Muscle of leg (tissue), 11 donors: ENCODE data around the gene ZNF169. TPM values are rescaled to one million over a fixed set of nuclear protein-coding genes. Genes with fewer than 3 reads are reported as not detected.
"Not testable (repeated sequence)": the region's sequence is repeated elsewhere in the genome, so short reads cannot be mapped to it uniquely, and the experiment has no call there.

Source experiments
- DNase-seq: peaks from one replicate; pipeline ENCODE4 v3.0.0; 2013
- H3K27ac ChIP-seq: one replicate; pipeline ENCODE4 v1.5.1; 2013; ENCODE audit warnings: mild to moderate bottlenecking, low read length, control low read depth
- H3K27me3 ChIP-seq: one replicate; pipeline ENCODE4 v1.6.1; 2013; ENCODE audit warnings: low read length; ENCODE audit not compliant: control insufficient read depth, insufficient read depth
- H3K36me3 ChIP-seq: one replicate; pipeline ENCODE4 v1.6.1; 2013; ENCODE audit warnings: low read length; ENCODE audit not compliant: control insufficient read depth, insufficient read depth
- H3K4me1 ChIP-seq: one replicate; pipeline ENCODE4 v1.6.1; 2013; ENCODE audit warnings: low read length; ENCODE audit not compliant: control insufficient read depth, insufficient read depth
- H3K4me3 ChIP-seq: one replicate; pipeline ENCODE4 v1.5.1; 2013; ENCODE audit warnings: low read length, control low read depth
- H3K9me3 ChIP-seq: replicated peaks from 2 replicates; pipeline ENCODE4 v1.6.1; 2013; ENCODE audit warnings: low read depth, low read length; ENCODE audit not compliant: control insufficient read depth
- WGBS: methylation state at CpG from one replicate; pipeline ENCODE4 v1.1.5; 2013; ENCODE audit warnings: missing lambda C conversion rate; ENCODE audit not compliant: insufficient coverage; 5-methylcytosine and 5-hydroxymethylcytosine counted together
- polyA plus RNA-seq, 8 donors: library from polyadenylated mRNA; unstranded; fragments of 120-200 nt; gene quantifications; one replicate each; pipeline versions ENCODE4 v1.2.1 to v1.2.3, GENCODE V29; 2013; ENCODE audit warnings: inconsistent platforms in 1 of 8, low replicate concordance in 1 of 8; ENCODE audit not compliant: insufficient read length in 8 of 8, insufficient read depth in 1 of 8
- total RNA-seq: library from RNA; stranded (reverse); fragments of 120-200 nt; gene quantifications from one replicate; pipeline ENCODE4 v1.2.4, GENCODE V29; 2013

ZNF169 gene
- total and polyA plus RNA-seq, 9 donors = 2.7 to 4.8 (median 3.6) TPM

DNA sequence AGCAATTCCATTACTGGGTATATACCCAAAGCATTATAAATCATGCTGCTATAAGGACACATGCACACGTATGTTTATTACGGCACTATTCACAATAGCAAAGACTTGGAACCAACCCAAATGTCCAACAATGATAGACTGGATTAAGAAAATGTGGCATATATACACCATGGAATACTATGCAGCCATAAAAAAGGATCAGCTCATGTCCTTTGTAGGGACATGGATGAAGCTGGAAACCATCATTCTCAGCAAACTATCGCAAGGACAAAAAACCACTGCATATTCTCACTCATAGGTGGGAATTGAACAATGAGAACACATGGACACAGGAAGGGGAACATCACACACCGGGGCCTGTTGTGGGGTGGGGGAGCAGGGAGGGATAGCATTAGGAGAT, 18.0 kb upstream of the ZNF169 start:
- H3K4me3 ChIP-seq, H3K27ac ChIP-seq, H3K27me3 ChIP-seq, DNase-seq, H3K4me1 ChIP-seq, H3K36me3 ChIP-seq, H3K9me3 ChIP-seq: not testable (repeated sequence)
- no CpG with 5 or more reads among the region's 4 CpGs for WGBS

GRCh38 chr9:94245651-94246050, 13.4 kb upstream of the ZNF169 start:
- Histone ChIP-seq H3K27ac (no peak overlapping the region), H3K9me3 (no peaks in the 10 kb centered on the region), H3K36me3 (no peaks in the 10 kb centered on the region), H3K4me1 (no peaks in the 10 kb centered on the region), H3K27me3 (no peaks in the 10 kb centered on the region), H3K4me3 (no peak overlapping the region)
- DNase-seq = no peak
- WGBS = no CpG with 5 or more reads among the region's 2 CpGs

- Histone ChIP-seq H3K27ac (no peak overlapping the region), H3K36me3 (no peaks in the 10 kb centered on the region), H3K9me3 (no peaks in the 10 kb centered on the region), H3K4me1 (no peaks in the 10 kb centered on the region), H3K27me3 (no peaks in the 10 kb centered on the region), H3K4me3 (no peak overlapping the region)
- WGBS = no CpG with 5 or more reads among the region's 4 CpGs
- no peak for DNase-seq
These were observed 8.6 kb upstream of the ZNF169 start for GRCh38 chr9:94250456-94250855.

DNA sequence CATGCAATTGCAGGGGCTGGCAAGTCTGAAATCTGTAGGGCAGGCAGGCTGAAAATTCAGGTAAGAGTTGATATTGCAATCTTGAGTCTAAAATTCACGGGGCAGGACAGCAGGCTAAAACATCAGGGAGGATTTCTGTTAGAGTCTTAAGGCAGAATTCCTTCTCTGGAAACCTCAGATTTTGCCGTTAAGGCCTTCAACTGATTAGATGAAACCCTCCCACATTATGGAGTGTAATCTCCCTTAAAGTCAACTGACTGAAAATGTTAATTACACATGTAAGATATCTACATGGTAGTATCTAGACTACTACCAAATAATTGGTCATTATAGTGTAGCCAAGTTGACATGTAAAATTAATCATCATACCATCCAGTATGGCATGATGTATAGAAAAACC, 3.1 kb upstream of the ZNF169 start:
- no peak for DNase-seq
- Histone ChIP-seq H3K9me3 (no peaks in the 10 kb centered on the region), H3K27me3 (no peaks in the 10 kb centered on the region), H3K27ac (no peak overlapping the region), H3K4me1 (peaks cover 3% of the 10 kb centered on the region), H3K4me3 (no peak overlapping the region), H3K36me3 (no peaks in the 10 kb centered on the region)
- 43% methylated on average over 1 of the region's 2 CpGs for WGBS

DNA sequence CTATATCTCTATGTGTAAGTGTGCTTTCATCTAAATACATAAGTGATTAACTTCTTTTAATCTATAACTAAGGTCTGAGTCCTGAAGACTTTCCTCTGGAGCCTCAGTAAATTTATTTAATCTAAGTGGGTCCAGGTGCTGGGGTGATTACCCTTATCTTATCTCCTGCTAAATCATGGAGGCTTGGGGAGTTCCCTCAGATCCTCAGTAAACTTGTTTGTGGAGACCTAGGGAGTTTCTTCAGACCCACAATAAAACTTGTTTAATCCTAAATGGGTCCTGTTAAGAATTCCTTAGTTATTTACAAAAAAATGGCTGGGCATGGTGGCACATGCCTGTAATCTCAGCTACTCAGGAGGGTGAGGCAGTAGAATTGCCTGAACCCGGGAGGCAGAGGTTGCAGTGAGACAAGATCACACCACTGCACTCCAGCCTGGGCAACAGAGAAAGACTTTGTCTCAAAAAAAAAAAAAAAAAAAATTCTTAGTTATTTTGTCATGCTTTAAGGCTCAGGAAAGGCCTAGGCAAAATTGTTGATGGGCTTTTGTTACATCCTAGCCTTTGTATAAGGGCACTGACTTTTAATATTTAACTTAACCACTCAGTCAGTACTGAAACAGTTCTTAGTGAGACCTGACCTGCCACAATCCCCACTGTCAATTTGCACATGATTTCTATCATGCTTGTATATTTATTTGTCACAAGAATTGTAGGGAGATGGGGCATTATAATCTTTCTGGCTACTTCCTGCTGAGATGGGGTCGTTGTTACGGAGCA, 6.7 kb downstream of the ZNF169 start:
- DNase-seq, H3K36me3 ChIP-seq: not testable (repeated sequence)
- WGBS = no CpG with 5 or more reads among the region's 3 CpGs

DNA sequence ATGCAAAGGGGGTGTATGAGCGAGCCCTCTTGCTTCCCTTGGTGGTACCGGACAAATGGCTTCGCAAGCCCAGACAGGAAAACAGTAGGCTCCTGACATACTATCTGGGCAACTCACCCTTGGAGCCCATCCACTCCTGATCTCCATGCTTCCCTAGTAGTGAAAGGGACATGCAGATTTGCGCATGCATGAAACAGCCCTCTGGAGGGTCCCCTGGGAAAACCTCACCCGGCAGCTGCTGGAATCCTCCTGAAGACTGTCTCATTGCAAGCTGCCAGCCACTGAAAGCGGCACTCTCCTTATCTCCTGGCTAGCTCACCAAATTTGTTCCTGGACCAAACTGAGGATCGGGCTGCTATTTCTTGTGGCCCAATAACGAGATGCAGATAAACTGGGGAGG, 10.2 kb downstream of the ZNF169 start:
- 100% methylated on average over 1 of the region's 8 CpGs for WGBS
- Histone ChIP-seq H3K27ac (no peak overlapping the region), H3K4me3 (no peak overlapping the region), H3K4me1 (no peaks in the 10 kb centered on the region), H3K27me3 (no peaks in the 10 kb centered on the region), H3K9me3 (peaks cover 11% of the 10 kb centered on the region), H3K36me3 (no peaks in the 10 kb centered on the region)
- DNase-seq = no peak

More for the DNA sequence above, 6.7 kb downstream of the ZNF169 start:
- not testable (repeated sequence) for H3K9me3 ChIP-seq, H3K4me3 ChIP-seq, H3K27me3 ChIP-seq, H3K27ac ChIP-seq, H3K4me1 ChIP-seq

DNA sequence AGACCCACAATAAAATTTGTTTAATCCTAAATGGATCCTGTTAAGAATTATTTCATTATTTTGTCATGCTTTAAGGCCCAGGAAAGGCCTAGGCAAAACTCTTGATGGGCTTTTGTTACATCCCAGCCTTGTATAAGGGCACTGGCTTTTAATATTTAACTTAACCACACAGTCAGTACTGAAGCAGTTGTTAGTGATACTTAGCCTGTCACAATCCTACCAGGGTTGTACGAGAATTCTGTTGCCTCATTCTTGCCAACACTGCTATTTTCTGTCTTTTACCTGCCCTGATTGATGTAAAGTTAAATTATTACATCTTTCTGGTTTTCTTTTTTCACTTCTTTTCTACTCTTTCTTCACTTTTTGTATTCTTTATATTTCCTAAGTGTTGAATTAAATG, 10.9 kb downstream of the ZNF169 start:
- H3K27me3 ChIP-seq = no peaks in the 10 kb centered on the region
- H3K27ac ChIP-seq = no peak overlapping the region
- no CpG with 5 or more reads among the region's 1 CpG for WGBS
- no peaks in the 10 kb centered on the region for H3K36me3 ChIP-seq
- DNase-seq = no peak
- no peak overlapping the region for H3K4me3 ChIP-seq
- peaks cover 11% of the 10 kb centered on the region for H3K9me3 ChIP-seq
- H3K4me1 ChIP-seq = no peaks in the 10 kb centered on the region

DNA sequence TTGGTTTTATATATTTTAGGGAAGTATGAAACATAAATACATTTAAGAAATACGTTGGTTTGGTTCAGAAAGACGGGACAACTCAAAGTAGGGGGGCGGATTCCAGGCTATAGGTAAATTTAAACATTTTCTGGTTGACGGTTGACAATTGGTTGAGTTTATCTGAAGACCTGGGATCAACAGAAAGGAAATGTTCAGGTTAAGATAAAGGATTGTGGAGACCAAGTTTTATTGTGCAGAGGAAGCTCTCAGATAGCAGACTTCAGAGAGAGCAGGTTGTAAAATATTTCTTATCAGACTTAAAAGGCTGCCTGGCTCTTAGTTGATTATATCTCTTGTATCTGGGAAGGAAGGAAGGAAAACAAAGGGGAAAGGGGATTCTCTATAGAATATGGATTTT, 17.9 kb downstream of the ZNF169 start:
- H3K4me1 ChIP-seq, H3K36me3 ChIP-seq, H3K27ac ChIP-seq, DNase-seq, H3K9me3 ChIP-seq, H3K4me3 ChIP-seq, H3K27me3 ChIP-seq: not testable (repeated sequence)
- WGBS = 92% methylated on average over 3 of the region's 4 CpGs

- WGBS = no CpG with 5 or more reads among the region's 6 CpGs
- no peak overlapping the region for H3K27ac ChIP-seq
- H3K4me1 ChIP-seq = no peaks in the 10 kb centered on the region
- DNase-seq = no peak
- H3K4me3 ChIP-seq = no peak overlapping the region
- no peaks in the 10 kb centered on the region for H3K27me3 ChIP-seq
- peaks cover 2% of the 10 kb centered on the region for H3K9me3 ChIP-seq
- H3K36me3 ChIP-seq = peaks cover 9% of the 10 kb centered on the region
These were observed 18.9 kb downstream of the ZNF169 start for GRCh38 chr9:94277885-94278536.

DNA sequence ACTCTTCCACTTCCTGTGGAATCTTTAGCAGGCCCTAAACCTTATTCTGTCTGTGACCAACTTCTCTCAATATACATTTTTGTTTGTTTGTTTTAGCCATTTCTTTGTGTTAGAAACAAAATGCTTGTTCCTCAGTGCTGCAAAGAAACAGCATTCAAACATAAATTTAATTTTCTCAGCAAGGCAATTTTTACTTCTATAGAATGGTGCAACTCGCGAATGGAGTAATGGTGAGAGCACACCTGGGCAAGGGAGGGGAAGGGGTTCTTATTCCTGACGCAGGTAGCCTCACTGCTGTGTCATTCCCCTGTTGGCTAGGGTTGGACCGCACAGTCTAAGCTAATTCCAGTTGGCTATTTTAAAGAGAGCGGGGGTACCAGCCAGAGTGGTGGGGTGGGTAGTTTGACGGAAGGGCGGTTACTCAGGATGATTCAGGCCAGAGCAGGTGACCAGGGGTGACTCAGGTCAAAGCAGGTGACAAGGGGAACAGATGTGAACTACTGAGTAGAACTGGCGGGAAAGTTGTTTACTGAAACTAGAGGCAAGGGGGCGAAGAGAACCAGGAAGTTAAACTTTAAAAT, 21.4 kb downstream of the ZNF169 start:
- WGBS = 95% methylated on average over 5 of the region's 9 CpGs
- H3K36me3 ChIP-seq = peaks cover 9% of the 10 kb centered on the region
- no peak overlapping the region for H3K27ac ChIP-seq
- DNase-seq = no peak
- H3K4me1 ChIP-seq = no peaks in the 10 kb centered on the region
- H3K27me3 ChIP-seq = no peaks in the 10 kb centered on the region
- no peak overlapping the region for H3K4me3 ChIP-seq
- no peaks in the 10 kb centered on the region for H3K9me3 ChIP-seq
